Measurements from ENCODE around the gene MARCHF2.

DNA sequence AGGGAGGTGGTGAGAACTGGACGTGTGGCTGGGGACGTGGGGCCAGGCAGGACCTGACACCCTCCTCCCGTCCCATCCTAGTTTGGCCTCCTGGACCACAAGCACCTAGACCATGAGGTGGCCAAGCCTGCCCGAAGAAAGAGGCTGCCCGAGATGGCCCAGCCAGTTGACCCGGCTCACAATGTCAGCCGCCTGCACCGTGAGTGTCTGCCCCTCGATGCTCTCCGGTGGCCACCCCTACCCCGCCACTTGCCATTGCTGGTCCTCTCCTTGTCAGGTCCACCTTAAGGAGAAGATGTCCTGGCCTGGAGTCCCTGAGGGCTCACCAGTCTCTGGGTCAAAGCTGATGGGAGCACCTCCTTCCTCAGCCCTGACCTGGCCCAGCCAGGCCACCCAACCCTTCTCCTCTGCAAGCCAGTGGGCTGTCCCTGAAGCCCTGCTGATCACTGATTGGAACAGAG lies 47.0 kb upstream of the MARCHF2 start:
- TF ChIP-seq, protein P1, sequence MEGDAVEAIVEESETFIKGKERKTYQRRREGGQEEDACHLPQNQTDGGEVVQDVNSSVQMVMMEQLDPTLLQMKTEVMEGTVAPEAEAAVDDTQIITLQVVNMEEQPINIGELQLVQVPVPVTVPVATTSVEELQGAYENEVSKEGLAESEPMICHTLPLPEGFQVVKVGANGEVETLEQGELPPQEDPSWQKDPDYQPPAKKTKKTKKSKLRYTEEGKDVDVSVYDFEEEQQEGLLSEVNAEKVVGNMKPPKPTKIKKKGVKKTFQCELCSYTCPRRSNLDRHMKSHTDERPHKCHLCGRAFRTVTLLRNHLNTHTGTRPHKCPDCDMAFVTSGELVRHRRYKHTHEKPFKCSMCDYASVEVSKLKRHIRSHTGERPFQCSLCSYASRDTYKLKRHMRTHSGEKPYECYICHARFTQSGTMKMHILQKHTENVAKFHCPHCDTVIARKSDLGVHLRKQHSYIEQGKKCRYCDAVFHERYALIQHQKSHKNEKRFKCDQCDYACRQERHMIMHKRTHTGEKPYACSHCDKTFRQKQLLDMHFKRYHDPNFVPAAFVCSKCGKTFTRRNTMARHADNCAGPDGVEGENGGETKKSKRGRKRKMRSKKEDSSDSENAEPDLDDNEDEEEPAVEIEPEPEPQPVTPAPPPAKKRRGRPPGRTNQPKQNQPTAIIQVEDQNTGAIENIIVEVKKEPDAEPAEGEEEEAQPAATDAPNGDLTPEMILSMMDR (IDR thresholded peaks at IDR 0.05) = no peak
- no peak for TF ChIP-seq ZFX (IDR thresholded peaks at IDR 0.05; ENCODE audit: borderline replicate concordance)
